ENCODE results near the gene SMAD6.

The SMAD6 gene

GRCh38 chr15:66822114-66822513, 120.1 kb downstream of the SMAD6 start:
- TF ChIP-seq POLR2A (IDR thresholded peaks at IDR 0.05; ENCODE audit: extremely low read depth, insufficient read length) (no peak), MYC (IDR thresholded peaks at IDR 0.05; ENCODE audit: low read depth, low read length) (no peak), CTCF (IDR thresholded peaks at IDR 0.05; ENCODE audit: low read depth, low read length) (no peak), MAX (IDR thresholded peaks at IDR 0.05; ENCODE audit: low read depth, low read length) (no peak)
- no peak overlapping the region for H3K4me3 ChIP-seq (ENCODE audit: low read depth, low read length)
- DNase-seq (ENCODE audit: low read depth) = no peak

GRCh38 chr15:66822576-66822975, 120.5 kb downstream of the SMAD6 start:
- no peak for TF ChIP-seq POLR2A (IDR thresholded peaks at IDR 0.05; ENCODE audit: extremely low read depth, insufficient read length)
- no peak for TF ChIP-seq MYC (IDR thresholded peaks at IDR 0.05; ENCODE audit: low read depth, low read length)
- TF ChIP-seq CTCF (IDR thresholded peaks at IDR 0.05; ENCODE audit: low read depth, low read length) = no peak
- no peak for TF ChIP-seq MAX (IDR thresholded peaks at IDR 0.05; ENCODE audit: low read depth, low read length)
- no peak overlapping the region for H3K4me3 ChIP-seq (ENCODE audit: low read depth, low read length)
- no peak for DNase-seq (ENCODE audit: low read depth)

GRCh38 chr15:66823601-66824000, 121.6 kb downstream of the SMAD6 start:
- H3K4me3 ChIP-seq (ENCODE audit: low read depth, low read length) = no peak overlapping the region
- no peak for DNase-seq (ENCODE audit: low read depth)
- no peak for TF ChIP-seq MAX (IDR thresholded peaks at IDR 0.05; ENCODE audit: low read depth, low read length)
- TF ChIP-seq MYC (IDR thresholded peaks at IDR 0.05; ENCODE audit: low read depth, low read length) = no peak
- no peak for TF ChIP-seq CTCF (IDR thresholded peaks at IDR 0.05; ENCODE audit: low read depth, low read length)
- TF ChIP-seq POLR2A (IDR thresholded peaks at IDR 0.05; ENCODE audit: extremely low read depth, insufficient read length) = no peak

GRCh38 chr15:66824424-66824823, 122.4 kb downstream of the SMAD6 start:
- no peak for DNase-seq (ENCODE audit: low read depth)
- TF ChIP-seq CTCF (IDR thresholded peaks at IDR 0.05; ENCODE audit: low read depth, low read length) (no peak), MYC (IDR thresholded peaks at IDR 0.05; ENCODE audit: low read depth, low read length) (no peak), POLR2A (IDR thresholded peaks at IDR 0.05; ENCODE audit: extremely low read depth, insufficient read length) (no peak), MAX (IDR thresholded peaks at IDR 0.05; ENCODE audit: low read depth, low read length) (no peak)
- H3K4me3 ChIP-seq (ENCODE audit: low read depth, low read length) = no peak overlapping the region

- TF ChIP-seq POLR2A (IDR thresholded peaks at IDR 0.05; ENCODE audit: extremely low read depth, insufficient read length) = no peak
- TF ChIP-seq CTCF (IDR thresholded peaks at IDR 0.05; ENCODE audit: low read depth, low read length) = no peak
- TF ChIP-seq MYC (IDR thresholded peaks at IDR 0.05; ENCODE audit: low read depth, low read length) = no peak
- TF ChIP-seq MAX (IDR thresholded peaks at IDR 0.05; ENCODE audit: low read depth, low read length) = no peak
- DNase-seq (ENCODE audit: low read depth) = no peak
- H3K4me3 ChIP-seq (ENCODE audit: low read depth, low read length) = no peak overlapping the region
These were observed 123.1 kb downstream of the SMAD6 start for GRCh38 chr15:66825139-66825538.

GRCh38 chr15:66825731-66826130, 123.7 kb downstream of the SMAD6 start:
- no peak overlapping the region for H3K4me3 ChIP-seq (ENCODE audit: low read depth, low read length)
- no peak for DNase-seq (ENCODE audit: low read depth)
- TF ChIP-seq MAX (IDR thresholded peaks at IDR 0.05; ENCODE audit: low read depth, low read length) (no peak), MYC (IDR thresholded peaks at IDR 0.05; ENCODE audit: low read depth, low read length) (no peak), CTCF (IDR thresholded peaks at IDR 0.05; ENCODE audit: low read depth, low read length) (no peak), POLR2A (IDR thresholded peaks at IDR 0.05; ENCODE audit: extremely low read depth, insufficient read length) (no peak)
